ENCODE data around the gene EEF1B2.

DNA sequence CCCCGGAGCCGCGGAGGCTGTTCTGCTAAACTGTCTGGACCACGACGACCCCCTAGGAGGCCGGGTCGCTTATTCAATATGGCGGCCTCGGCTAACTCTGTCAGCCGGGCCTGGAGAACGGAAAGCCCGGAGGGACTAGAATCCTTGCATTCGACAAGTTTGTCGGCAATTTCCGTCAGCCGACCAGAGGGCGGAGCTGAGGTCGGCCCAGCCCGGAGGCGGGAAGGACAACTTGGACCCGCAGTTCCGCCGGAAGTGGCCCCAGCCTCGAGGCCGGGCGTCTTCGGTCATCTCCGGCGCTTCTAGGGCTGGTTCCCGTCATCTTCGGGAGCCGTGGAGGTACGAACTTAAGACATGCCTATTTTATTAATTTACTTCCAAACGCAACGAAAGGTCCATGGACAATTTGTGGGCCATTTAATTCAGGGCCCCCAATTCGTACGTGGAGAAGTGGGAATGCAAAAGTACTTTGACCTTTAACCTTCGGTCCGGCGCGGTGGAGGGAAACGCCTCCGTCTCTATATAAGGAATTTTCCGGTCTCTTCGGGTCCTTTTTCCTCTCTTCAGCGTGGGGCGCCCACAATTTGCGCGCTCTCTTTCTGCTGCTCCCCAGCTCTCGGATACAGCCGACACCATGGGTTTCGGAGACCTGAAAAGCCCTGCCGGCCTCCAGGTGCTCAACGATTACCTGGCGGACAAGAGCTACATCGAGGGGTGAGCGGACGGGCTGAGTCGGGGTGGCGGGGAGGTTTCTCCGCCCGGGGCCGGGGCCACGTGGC is at the start of gene EEF1B2, which contains the start of gene NDUFS1:
- TF ChIP-seq, protein P1, sequence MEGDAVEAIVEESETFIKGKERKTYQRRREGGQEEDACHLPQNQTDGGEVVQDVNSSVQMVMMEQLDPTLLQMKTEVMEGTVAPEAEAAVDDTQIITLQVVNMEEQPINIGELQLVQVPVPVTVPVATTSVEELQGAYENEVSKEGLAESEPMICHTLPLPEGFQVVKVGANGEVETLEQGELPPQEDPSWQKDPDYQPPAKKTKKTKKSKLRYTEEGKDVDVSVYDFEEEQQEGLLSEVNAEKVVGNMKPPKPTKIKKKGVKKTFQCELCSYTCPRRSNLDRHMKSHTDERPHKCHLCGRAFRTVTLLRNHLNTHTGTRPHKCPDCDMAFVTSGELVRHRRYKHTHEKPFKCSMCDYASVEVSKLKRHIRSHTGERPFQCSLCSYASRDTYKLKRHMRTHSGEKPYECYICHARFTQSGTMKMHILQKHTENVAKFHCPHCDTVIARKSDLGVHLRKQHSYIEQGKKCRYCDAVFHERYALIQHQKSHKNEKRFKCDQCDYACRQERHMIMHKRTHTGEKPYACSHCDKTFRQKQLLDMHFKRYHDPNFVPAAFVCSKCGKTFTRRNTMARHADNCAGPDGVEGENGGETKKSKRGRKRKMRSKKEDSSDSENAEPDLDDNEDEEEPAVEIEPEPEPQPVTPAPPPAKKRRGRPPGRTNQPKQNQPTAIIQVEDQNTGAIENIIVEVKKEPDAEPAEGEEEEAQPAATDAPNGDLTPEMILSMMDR (IDR thresholded peaks at IDR 0.05; ENCODE audit: poor library complexity): no peak
- no peak for TF ChIP-seq EZH2 (IDR thresholded peaks at IDR 0.05; ENCODE audit: borderline replicate concordance)
- TF ChIP-seq EZH2phosphoT487 (IDR thresholded peaks at IDR 0.05; ENCODE audit: low read depth, severe bottlenecking, unreplicated experiment): no peak

Data from hepatocyte (in vitro differentiated cells).